ENCODE data around the gene LRP1B.

DNA sequence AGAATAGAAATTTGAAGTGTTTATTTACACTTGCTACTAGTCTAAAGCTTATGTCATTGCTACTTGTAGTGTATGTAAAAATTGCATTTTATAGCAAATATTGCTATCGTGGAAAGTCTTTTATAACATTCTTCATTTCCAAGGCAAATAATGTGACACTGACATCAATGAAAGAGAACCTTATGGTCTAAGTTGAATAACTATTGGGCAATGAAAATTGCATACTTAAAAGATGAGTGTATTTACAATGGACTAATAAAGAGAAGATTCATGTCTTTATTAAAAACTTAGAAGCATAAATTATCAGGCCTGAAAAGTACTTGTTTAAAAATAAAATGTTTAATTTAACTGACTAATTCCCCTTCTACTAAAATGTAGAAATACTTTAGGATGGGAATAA lies 82.2 kb downstream of the LRP1B start:
- TF ChIP-seq EZH2phosphoT487 (IDR thresholded peaks at IDR 0.05; ENCODE audit: insufficient read depth, low read depth) (no peak), EZH2 (IDR thresholded peaks at IDR 0.05; ENCODE audit: insufficient read depth, poor library complexity, severe bottlenecking) (no peak)
